GM12878 (cell line): ENCODE measurements around the gene HK1. TPM values are rescaled to one million over a fixed set of nuclear protein-coding genes. Genes with fewer than 3 reads are reported as not detected.

Source experiments
- ATAC-seq: fragments of 200-7000 bp; cut with Tn5 transposase; 3 replicates; pipeline ENCODE4 v1.9.1; 2020; ENCODE audit warnings: mild to moderate bottlenecking, moderate library complexity
- BruUV-seq: library from RNA; stranded (reverse); fragments of 400-500 nt; replicated peaks from 2 replicates; lab custom pipeline; 2021; lab: Mats Ljungman, UMichigan
- CTCF ChIA-PET: fragments of 300-600 bp; sonication (Branson Sonifier 250); formaldehyde crosslinking; extraction: SDS; loops from one replicate; lab custom pipeline; 2021; ENCODE audit warnings: inconsistent platforms; lab: Yijun Ruan, JAX
- POLR2A ChIA-PET: fragments of 350-600 bp; formaldehyde crosslinking; extraction: SDS; loops from one replicate; lab custom pipeline; 2021; ENCODE audit warnings: inconsistent platforms; lab: Charles Lee
- RAD21 ChIA-PET: fragments of 300-600 bp; sonication (Branson Sonifier 250); formaldehyde crosslinking; loops from one replicate; lab custom pipeline; 2023; ENCODE audit warnings: antibody characterized with exemption; ENCODE audit not compliant: unreplicated experiment; lab: Charles Lee
- SMC1A ChIA-PET: fragments of 300-600 bp; sonication (Branson Sonifier 250); formaldehyde crosslinking; loops from one replicate; lab custom pipeline; 2023; ENCODE audit not compliant: unreplicated experiment, uncharacterized antibody; lab: Charles Lee
- DNase-seq: peaks from one replicate; pipeline ENCODE4 v3.0.0-alpha.2; 2011; ENCODE audit warnings: low read depth, low spot score
- FAIRE-seq: peaks from 3 replicates; lab custom pipeline; 2011; peaks lifted over from hg19 to GRCh38; lab: Jason Lieb, UNC
- H2AFZ ChIP-seq: 2 replicates; pipeline ENCODE4 v1.6.0; 2011; ENCODE audit warnings: low read depth, low read length, control low read depth; ENCODE audit not compliant: control insufficient read depth
- H3K27ac ChIP-seq: 2 replicates; pipeline ENCODE4 v1.5.1; 2011; ENCODE audit warnings: control low read depth; ENCODE audit not compliant: control insufficient read depth, insufficient read depth
- H3K27me3 ChIP-seq, 2 experiments: replicated peaks in 1 of 2; 2 replicates each; pipeline versions ENCODE4 v1.6.0 to v1.6.1; 2011; ENCODE audit warnings: low read length in 1 of 2; ENCODE audit not compliant: control insufficient read depth in 2 of 2, insufficient read depth in 2 of 2
- H3K36me3 ChIP-seq, 2 experiments: 2 replicates each; pipeline ENCODE4 v1.5.1; 2011; ENCODE audit warnings: low read length in 1 of 2; ENCODE audit not compliant: control insufficient read depth in 2 of 2, insufficient read depth in 2 of 2
- H3K4me1 ChIP-seq: 2 replicates; pipeline ENCODE4 v1.6.1; 2011; ENCODE audit warnings: mild to moderate bottlenecking, low read length, moderate library complexity, mixed read lengths; ENCODE audit not compliant: control insufficient read depth, insufficient read depth
- H3K4me2 ChIP-seq: 2 replicates; pipeline ENCODE4 v1.6.0; 2011; ENCODE audit warnings: control low read depth; ENCODE audit not compliant: control insufficient read depth, insufficient read depth
- H3K4me3 ChIP-seq: fragments of 200-600 bp; sonication (generic); 2 replicates; pipeline ENCODE4 v1.5.1; 2016
- H3K79me2 ChIP-seq: 2 replicates; pipeline ENCODE4 v1.6.0; 2011; ENCODE audit warnings: low read length; ENCODE audit not compliant: control insufficient read depth, insufficient read depth
- H3K9ac ChIP-seq: 2 replicates; pipeline ENCODE4 v1.8.0; 2011; ENCODE audit warnings: low read length, control low read depth, mixed read lengths; ENCODE audit not compliant: control insufficient read depth, insufficient read depth
- H3K9me3 ChIP-seq: replicated peaks from 3 replicates; pipeline ENCODE4 v1.5.1; 2011; ENCODE audit warnings: mild to moderate bottlenecking, low read length; ENCODE audit not compliant: control insufficient read depth, insufficient read depth
- H4K20me1 ChIP-seq: 2 replicates; pipeline ENCODE4 v1.6.0; 2011; ENCODE audit not compliant: control insufficient read depth, insufficient read depth
- CEBPB ChIP-seq, 2 experiments: fragments of 150-350 bp in 1 of 2; IDR thresholded peaks; 2 replicates each; pipeline ENCODE4 v1.6.1; 2012 to 2014; ENCODE audit warnings: low read depth in 2 of 2, low read length in 2 of 2, borderline replicate concordance in 1 of 2, inconsistent platforms in 1 of 2
- HDAC2 ChIP-seq: fragments of 200-600 bp; sonication (generic); IDR thresholded peaks from 2 replicates; pipeline ENCODE4 v1.6.1; 2017
- MEF2A ChIP-seq: IDR thresholded peaks from 2 replicates; pipeline ENCODE4 v1.6.1; 2011; ENCODE audit warnings: low read depth, mild to moderate bottlenecking, low read length, moderate library complexity; ENCODE audit not compliant: insufficient read depth
- NBN ChIP-seq: fragments of 450-650 bp; IDR thresholded peaks from 2 replicates; pipeline ENCODE4 v1.6.1; 2016
- TCF7 ChIP-seq: IDR thresholded peaks from 2 replicates; pipeline ENCODE4 v1.6.1; 2014; ENCODE audit warnings: antibody characterized with exemption, borderline replicate concordance
- ZNF274 ChIP-seq: IDR thresholded peaks from one replicate; pipeline ENCODE4 v1.8.0; 2011; ENCODE audit not compliant: insufficient read length, insufficient read depth
- ZNF384 ChIP-seq: IDR thresholded peaks from 2 replicates; pipeline ENCODE4 v1.6.1; 2012; ENCODE audit warnings: low read depth, mild to moderate bottlenecking, low read length, improper control_type of control experiment, borderline replicate concordance
- WGBS: methylation state at CpG from one replicate; pipeline ENCODE4 v1.1.6; 2016; ENCODE audit warnings: low lambda C conversion rate; ENCODE audit not compliant: insufficient replicate concordance, insufficient coverage; ENCODE audit errors: missing lambda C conversion rate; 5-methylcytosine and 5-hydroxymethylcytosine counted together
- in situ Hi-C: fragments of 300-500 bp; cut with MboI; formaldehyde crosslinking; loops from 9 replicates; pipeline ENCODE4 v1.14.3; 2018; ENCODE audit warnings: mixed read lengths
- intact Hi-C: fragments of 100-400 bp; cut with micrococcal nuclease; formaldehyde crosslinking; loops from one replicate; pipeline ENCODE4 v1.14.2; 2022; ENCODE audit not compliant: unreplicated experiment
- polyA plus RNA-seq, 11 experiments: library from polyadenylated mRNA; depleted of rRNA in 4 of 11; unstranded in 6 of 11; stranded (reverse) in 5 of 11; fragments of >200 nt; fragmentation: Nextera tagmentation in 4 of 11; fragmentation: Illumina TruSeq in 1 of 11; extraction: Ambion mirVana in 4 of 11; extraction: Trizol in 1 of 11; gene quantifications; 1 replicate in 1 of 11; 2 replicates in 10 of 11; pipeline versions ENCODE4 v1.2.1 to v1.2.3, GENCODE V29; 2011 to 2016; ENCODE audit warnings: inconsistent platforms in 2 of 11, missing spikeins in 2 of 11, low read depth in 1 of 11
- total RNA-seq, 4 experiments: library from RNA; depleted of rRNA in 3 of 4; stranded (reverse); fragments of >200 nt in 3 of 4; fragmentation: Illumina TruSeq in 1 of 4; extraction: Trizol in 1 of 4; gene quantifications; 2 replicates each; pipeline versions ENCODE4 v1.2.1 to v1.2.3, GENCODE V29; 2013 to 2021
- TF ChIP-seq, protein P1 (sequence below): fragments of 450-650 bp; formaldehyde crosslinking; IDR thresholded peaks from 2 replicates; pipeline ENCODE4 v1.4.0; 2022; ENCODE audit warnings: mild to moderate bottlenecking, moderate library complexity
- TF ChIP-seq, protein P2 (sequence below): fragments of 450-650 bp; IDR thresholded peaks from 2 replicates; pipeline ENCODE4 v1.6.1; 2017; ENCODE audit warnings: borderline replicate concordance

Gene HK1
- total and polyA plus RNA-seq, 10 of the 15 experiments (the other 5 are each of a cell fraction or from before 2014, with no cell fraction given) = 3.4 to 77.3 (median 46.6) TPM

GRCh38 chr10:69446229-69446628, 167.9 kb downstream of the HK1 start (continued):
- TF ChIP-seq, protein P1, sequence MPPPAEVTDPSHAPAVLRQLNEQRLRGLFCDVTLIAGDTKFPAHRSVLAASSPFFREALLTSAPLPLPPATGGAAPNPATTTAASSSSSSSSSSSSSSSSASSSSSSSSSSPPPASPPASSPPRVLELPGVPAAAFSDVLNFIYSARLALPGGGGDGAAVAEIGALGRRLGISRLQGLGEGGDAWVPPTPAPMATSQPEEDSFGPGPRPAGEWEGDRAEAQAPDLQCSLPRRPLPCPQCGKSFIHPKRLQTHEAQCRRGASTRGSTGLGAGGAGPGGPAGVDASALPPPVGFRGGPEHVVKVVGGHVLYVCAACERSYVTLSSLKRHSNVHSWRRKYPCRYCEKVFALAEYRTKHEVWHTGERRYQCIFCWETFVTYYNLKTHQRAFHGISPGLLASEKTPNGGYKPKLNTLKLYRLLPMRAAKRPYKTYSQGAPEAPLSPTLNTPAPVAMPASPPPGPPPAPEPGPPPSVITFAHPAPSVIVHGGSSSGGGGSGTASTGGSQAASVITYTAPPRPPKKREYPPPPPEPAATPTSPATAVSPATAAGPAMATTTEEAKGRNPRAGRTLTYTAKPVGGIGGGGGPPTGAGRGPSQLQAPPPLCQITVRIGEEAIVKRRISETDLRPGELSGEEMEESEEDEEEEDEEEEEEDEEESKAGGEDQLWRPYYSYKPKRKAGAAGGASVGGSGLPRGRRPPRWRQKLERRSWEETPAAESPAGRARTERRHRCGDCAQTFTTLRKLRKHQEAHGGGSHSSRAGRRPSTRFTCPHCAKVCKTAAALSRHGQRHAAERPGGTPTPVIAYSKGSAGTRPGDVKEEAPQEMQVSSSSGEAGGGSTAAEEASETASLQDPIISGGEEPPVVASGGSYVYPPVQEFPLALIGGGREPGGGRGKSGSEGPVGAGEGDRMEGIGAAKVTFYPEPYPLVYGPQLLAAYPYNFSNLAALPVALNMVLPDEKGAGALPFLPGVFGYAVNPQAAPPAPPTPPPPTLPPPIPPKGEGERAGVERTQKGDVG = no peak
- TF ChIP-seq ZNF384 = no peak
- no peak for TF ChIP-seq HDAC2

- H4K20me1 ChIP-seq = no peaks in the 10 kb centered on the region
- CTCF ChIA-PET = interaction anchor here (1.1 to 1.7 kb wide), 7 partner anchors 13 to 41 kb away, joined by 3 to 7 read pairs (median 4); no protein-coding TSS in a partner anchor
- SMC1A ChIA-PET = interaction anchor here (0.9 to 3.2 kb wide), 7 partner anchors 11 to 190 kb away, joined by 3 to 10 read pairs (median 4); no protein-coding TSS in a partner anchor
- no peak overlapping the region for H3K4me2 ChIP-seq
- no peak for FAIRE-seq
- no peak overlapping the region for H3K4me3 ChIP-seq
- TF ChIP-seq NBN (no peak), CEBPB (IDR thresholded peaks at IDR 0.05; ENCODE audit: borderline replicate concordance in 1 of 2, low read depth in 2 of 2, low read length in 2 of 2) (no peak), MEF2A (no peak), TCF7 (no peak), ZNF274 (no peak)
- TF ChIP-seq, protein P2, sequence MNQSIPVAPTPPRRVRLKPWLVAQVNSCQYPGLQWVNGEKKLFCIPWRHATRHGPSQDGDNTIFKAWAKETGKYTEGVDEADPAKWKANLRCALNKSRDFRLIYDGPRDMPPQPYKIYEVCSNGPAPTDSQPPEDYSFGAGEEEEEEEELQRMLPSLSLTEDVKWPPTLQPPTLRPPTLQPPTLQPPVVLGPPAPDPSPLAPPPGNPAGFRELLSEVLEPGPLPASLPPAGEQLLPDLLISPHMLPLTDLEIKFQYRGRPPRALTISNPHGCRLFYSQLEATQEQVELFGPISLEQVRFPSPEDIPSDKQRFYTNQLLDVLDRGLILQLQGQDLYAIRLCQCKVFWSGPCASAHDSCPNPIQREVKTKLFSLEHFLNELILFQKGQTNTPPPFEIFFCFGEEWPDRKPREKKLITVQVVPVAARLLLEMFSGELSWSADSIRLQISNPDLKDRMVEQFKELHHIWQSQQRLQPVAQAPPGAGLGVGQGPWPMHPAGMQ = no peak
- TF ChIP-seq, all 136 proteins: peak for 0
- no peak for ATAC-seq
- no TSS peak for BruUV-seq
- no peak overlapping the region for H3K9ac ChIP-seq
- 31% methylated on average over 3 of the region's 3 CpGs for WGBS
- intact Hi-C loops = no loop called here
- H3K27ac ChIP-seq = no peak overlapping the region
- no peaks in the 10 kb centered on the region; the same call in 1 of the 2 replicates for H3K79me2 ChIP-seq
- POLR2A ChIA-PET = interaction anchor here (0.6 to 1.5 kb wide), 6 partner anchors 11 to 696 kb away, joined by 3 to 10 read pairs (median 5); no protein-coding TSS in a partner anchor
- RAD21 ChIA-PET = interaction anchor here (1.5 kb wide), 1 partner anchor 35 kb away, joined by 4 read pairs; no protein-coding TSS in a partner anchor
- H3K9me3 ChIP-seq = no peaks in the 10 kb centered on the region
- H2AFZ ChIP-seq = no peak overlapping the region
- H3K27me3 ChIP-seq = no peaks in the 10 kb centered on the region; a peak in 1 of 4 replicates
- H3K4me1 ChIP-seq = no peaks in the 10 kb centered on the region; the same call in 1 of the 2 replicates
- H3K36me3 ChIP-seq = no peaks in the 10 kb centered on the region
- in situ Hi-C loops = no loop called here
- no peak for DNase-seq
Measured at GRCh38 chr10:69446650-69447151, 168.4 kb downstream of the HK1 start.
